ENCODE measurements around the gene PSMG1.

Gene PSMG1

GRCh38 chr21:39155578-39155977 lies 27.7 kb downstream of the PSMG1 start:
- DNase-seq = no peak

- DNase-seq = no peak
Measured at GRCh38 chr21:39153842-39154241, 29.4 kb downstream of the PSMG1 start.

GRCh38 chr21:39153373-39153772 lies 29.9 kb downstream of the PSMG1 start:
- DNase-seq = no peak

GRCh38 chr21:39152271-39152670 lies 31.0 kb downstream of the PSMG1 start:
- no peak for DNase-seq

GRCh38 chr21:39150877-39151276 lies 32.4 kb downstream of the PSMG1 start:
- no peak for DNase-seq

- no peak for DNase-seq
Measured at GRCh38 chr21:39150316-39150715, 32.9 kb downstream of the PSMG1 start.

GRCh38 chr21:39149882-39150281 lies 33.4 kb downstream of the PSMG1 start:
- no peak for DNase-seq

GRCh38 chr21:39148975-39149374 lies 34.3 kb downstream of the PSMG1 start:
- DNase-seq = no peak

- no peak for DNase-seq
Measured at GRCh38 chr21:39144191-39144590, 39.1 kb downstream of the PSMG1 start.

- no peak for DNase-seq
Measured at GRCh38 chr21:39142972-39143371, 40.3 kb downstream of the PSMG1 start.

- DNase-seq = no peak
Measured at GRCh38 chr21:39141502-39141901, 41.7 kb downstream of the PSMG1 start.

- no peak for DNase-seq
Measured at GRCh38 chr21:39137248-39138178, 45.7 kb downstream of the PSMG1 start.

GRCh38 chr21:39136711-39137110 lies 46.5 kb downstream of the PSMG1 start:
- DNase-seq = no peak

GRCh38 chr21:39136138-39136537 lies 47.1 kb downstream of the PSMG1 start:
- peak; percentile 19 for DNase-seq

GRCh38 chr21:39134288-39134810 lies 48.9 kb downstream of the PSMG1 start:
- no peak for DNase-seq

- DNase-seq = no peak
Measured at GRCh38 chr21:39132248-39132647, 51.0 kb downstream of the PSMG1 start.

- DNase-seq = no peak
Measured at GRCh38 chr21:39131791-39132190, 51.5 kb downstream of the PSMG1 start.

- no peak for DNase-seq
Measured at GRCh38 chr21:39127506-39127905, 55.7 kb downstream of the PSMG1 start.

GRCh38 chr21:39126486-39126806 lies 56.8 kb downstream of the PSMG1 start:
- no peak for DNase-seq

- no peak for DNase-seq
Measured at GRCh38 chr21:39125752-39126485, 57.3 kb downstream of the PSMG1 start.
